Astrocyte (in vitro differentiated cells and primary cell): ENCODE results near the gene GRM5.

Experiments
- CTCF ChIP-seq: IDR thresholded peaks from 2 replicates; pipeline ENCODE4 v1.5.1; 2011; ENCODE audit warnings: low read depth, mild to moderate bottlenecking, inconsistent platforms, low read length, moderate library complexity; ENCODE audit not compliant: insufficient read depth
- EZH2 ChIP-seq: IDR thresholded peaks from 2 replicates; pipeline ENCODE4 v1.6.1; 2012; ENCODE audit warnings: mild to moderate bottlenecking, low read length, inconsistent platforms; ENCODE audit not compliant: insufficient read depth

- TF ChIP-seq CTCF (no peak), EZH2 (no peak)
These were observed 570.9 kb downstream of the GRM5 start for GRCh38 chr11:88494848-88495247.
